Stimulated activated CD4-positive, alpha-beta T cell treated with anti-CD3 and anti-CD28 coated beads, Interleukin-2, amount 100 ng/mL, for 24 hours (primary cell): ENCODE results near the gene EIF4G1.
A peak's percentile ranks its signal among the peaks of the same experiment; 100 is the strongest.

Experiments used
- DNase-seq, 2 donors: peaks; one replicate each; pipeline ENCODE4 v3.0.0-alpha.2; 2020

EIF4G1 gene

DNA sequence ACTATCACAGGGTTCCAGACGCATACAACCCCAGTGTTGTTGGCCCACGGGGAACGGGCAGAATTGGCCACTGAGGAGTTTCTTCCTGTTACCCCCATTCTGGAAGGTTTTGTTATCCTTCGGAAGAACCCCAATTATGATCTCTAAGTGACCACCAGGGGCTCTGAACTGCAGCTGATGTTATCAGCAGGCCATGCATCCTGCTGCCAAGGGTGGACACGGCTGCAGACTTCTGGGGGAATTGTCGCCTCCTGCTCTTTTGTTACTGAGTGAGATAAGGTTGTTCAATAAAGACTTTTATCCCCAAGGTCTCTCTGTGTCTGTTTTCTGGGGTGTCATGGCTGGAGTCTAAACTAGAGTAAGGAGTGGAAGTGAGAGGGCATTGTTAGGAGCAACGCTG is 5.7 kb upstream of the EIF4G1 start:
- no peak for DNase-seq

DNA sequence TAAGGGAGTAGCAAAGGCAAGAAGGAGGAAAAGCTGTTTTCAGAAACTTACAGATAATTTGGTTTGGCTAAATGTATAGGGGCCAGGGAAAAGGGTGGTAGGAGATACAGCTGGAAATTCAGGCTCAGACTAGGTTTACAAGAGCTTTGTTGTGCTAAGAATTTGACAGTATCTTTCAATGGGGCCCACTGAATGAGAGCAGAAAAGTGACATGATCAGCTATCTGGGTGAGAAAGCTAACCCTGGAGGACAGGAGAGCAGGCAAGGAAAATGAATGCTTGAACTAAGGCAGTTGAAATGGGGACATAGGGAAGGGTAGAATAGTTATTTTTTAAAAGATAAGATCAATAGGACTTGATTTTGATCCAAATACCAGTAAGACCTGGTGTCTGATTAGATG is 2.8 kb upstream of the EIF4G1 start:
- DNase-seq = no peak

DNA sequence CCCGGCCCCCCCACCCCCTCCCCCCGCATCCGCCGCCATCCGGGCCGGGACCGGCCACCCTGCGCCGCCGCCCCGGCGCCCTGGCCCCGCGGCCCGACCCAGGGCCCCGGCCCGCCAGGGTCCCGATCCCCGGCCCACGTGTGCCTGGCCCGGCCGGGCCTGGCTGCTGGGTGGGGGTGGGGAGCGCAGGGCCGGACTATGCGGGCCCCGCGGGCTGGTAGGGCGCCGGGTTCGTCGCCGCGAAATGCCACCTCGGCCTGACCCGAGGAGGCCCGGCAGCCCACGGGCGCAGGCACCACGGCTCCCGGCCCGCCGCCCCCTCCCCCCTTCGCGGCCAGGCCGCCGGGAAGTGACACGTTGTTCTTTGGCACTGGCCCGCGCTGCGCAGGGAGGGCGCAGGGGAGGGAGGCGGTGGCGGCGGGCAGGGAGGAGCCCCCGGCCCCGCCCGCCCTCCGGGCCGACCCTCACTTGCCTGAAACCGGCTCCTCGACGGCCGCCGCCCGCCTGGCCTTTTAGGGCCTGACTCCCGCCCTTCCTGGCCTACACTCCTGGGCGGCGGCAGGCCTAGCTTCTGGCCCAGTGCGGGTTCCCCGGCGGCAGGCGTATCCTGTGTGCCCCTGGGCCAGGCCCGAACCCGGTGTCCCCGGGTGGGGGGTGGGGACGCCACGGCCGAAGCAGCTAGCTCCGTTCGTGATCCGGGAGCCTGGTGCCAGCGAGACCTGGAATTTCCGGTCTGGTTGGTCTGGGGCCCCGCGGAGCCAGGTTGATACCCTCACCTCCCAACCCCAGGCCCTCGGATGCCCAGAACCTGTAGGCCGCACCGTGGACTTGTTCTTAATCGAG is 515 bp downstream of the EIF4G1 start:
- peak; percentile 62 to 66 for DNase-seq

DNA sequence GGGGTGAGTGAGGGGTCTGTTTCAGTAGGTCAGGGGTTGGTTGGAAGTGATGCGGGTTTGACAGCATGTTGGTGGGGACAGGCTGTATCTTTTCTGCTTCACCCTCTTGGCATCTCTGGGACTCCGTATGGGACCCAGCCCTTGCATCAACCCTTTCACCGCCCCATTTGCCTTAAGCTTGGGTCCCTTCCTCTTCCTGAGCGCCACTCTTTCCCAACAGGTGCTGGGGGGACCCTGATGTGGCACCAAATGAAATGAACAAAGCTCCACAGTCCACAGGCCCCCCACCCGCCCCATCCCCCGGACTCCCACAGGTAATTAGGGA is 1.1 kb downstream of the EIF4G1 start:
- DNase-seq = no peak

DNA sequence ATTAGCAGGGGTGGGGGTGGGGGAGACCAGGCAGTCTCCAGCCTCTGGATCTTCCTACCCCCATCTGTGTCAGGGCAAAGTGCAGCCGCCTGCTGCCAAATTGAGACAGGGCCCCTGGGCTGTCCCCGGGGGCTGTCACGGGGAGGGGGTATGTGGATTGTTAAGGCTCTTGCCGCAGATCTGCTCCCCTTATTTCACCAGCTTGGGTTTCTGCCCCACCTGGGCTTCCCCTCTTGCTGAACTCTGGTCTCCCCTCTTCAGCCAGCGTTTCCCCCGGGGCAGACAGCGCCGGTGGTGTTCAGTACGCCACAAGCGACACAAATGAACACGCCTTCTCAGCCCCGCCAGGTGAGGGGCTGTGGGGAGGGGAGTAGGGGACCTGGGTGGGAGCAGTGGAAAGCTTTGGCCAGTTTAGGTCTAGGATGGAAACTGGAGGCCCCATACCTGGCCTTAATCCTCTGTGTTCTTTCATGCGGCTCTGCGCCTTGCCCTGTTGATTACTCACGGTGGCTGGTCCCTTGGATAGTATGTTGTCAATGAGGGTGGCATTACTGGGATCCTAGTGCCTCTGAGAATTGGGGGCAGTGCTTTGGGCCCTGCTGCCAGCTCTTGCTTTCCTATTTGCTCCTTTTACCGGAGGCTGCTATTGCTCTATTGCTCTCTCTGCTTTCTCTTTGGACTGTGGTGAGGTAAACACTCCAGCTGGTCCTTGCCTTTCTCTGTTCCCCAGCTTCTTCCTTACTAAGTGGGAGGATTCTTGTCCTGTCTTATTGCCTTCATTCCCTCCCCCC is 1.7 kb downstream of the EIF4G1 start:
- DNase-seq = no peak

DNA sequence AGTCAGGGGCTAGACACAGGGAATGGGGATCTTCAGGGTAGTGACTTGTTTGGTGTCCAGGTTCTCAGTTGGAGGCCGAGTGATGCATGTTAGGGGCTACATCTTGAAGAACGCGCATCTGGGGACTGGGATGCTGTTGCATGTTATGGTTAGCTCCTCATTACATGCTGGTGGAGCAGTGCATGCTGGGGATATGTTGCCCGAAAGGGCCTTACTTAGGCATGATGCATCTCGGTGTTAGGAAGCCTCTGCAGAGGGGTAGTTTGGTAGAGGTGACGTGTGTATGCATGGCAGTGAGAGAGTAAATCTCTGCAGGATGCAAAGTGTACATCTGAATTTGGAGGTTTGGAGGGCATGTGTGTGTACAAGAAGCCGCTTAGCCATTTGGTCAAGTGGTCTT is 2.4 kb downstream of the EIF4G1 start:
- DNase-seq = no peak

DNA sequence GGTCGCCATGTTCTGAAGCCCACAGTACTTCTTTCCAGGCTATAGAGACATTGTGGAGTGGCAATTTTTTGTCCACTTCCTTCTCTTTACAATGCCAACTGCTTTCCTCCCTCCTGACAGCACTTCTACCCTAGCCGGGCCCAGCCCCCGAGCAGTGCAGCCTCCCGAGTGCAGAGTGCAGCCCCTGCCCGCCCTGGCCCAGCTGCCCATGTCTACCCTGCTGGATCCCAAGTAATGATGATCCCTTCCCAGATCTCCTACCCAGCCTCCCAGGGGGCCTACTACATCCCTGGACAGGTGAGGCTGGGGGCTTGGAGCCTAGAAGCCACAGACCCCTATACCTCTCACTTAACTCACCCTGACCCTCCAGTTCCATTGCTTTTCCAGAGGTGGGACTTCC is 2.8 kb downstream of the EIF4G1 start:
- DNase-seq = no peak

DNA sequence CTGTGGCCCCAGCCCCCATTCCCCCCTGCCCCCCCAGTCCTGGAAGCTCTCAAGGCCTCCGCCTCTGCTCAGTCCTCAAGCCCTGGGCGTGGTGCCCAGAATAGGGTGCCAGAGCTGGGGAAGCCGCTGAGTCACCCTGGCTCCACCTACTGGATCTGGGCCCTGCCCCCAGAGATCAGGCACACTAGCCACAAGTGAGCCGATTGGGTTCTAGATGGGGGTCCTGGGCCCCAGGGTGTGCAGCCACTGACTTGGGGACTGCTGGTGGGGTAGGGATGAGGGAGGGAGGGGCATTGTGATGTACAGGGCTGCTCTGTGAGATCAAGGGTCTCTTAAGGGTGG is 5.7 kb downstream of the EIF4G1 start:
- peak; percentile 57 to 64 for DNase-seq

DNA sequence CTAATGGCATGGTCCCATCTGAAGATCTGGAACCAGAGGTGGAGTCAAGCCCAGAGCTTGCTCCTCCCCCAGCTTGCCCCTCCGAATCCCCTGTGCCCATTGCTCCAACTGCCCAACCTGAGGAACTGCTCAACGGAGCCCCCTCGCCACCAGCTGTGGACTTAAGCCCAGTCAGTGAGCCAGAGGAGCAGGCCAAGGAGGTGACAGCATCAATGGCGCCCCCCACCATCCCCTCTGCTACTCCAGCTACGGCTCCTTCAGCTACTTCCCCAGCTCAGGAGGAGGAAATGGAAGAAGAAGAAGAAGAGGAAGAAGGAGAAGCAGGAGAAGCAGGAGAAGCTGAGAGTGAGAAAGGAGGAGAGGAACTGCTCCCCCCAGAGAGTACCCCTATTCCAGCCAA is 7.3 kb downstream of the EIF4G1 start:
- no peak for DNase-seq

DNA sequence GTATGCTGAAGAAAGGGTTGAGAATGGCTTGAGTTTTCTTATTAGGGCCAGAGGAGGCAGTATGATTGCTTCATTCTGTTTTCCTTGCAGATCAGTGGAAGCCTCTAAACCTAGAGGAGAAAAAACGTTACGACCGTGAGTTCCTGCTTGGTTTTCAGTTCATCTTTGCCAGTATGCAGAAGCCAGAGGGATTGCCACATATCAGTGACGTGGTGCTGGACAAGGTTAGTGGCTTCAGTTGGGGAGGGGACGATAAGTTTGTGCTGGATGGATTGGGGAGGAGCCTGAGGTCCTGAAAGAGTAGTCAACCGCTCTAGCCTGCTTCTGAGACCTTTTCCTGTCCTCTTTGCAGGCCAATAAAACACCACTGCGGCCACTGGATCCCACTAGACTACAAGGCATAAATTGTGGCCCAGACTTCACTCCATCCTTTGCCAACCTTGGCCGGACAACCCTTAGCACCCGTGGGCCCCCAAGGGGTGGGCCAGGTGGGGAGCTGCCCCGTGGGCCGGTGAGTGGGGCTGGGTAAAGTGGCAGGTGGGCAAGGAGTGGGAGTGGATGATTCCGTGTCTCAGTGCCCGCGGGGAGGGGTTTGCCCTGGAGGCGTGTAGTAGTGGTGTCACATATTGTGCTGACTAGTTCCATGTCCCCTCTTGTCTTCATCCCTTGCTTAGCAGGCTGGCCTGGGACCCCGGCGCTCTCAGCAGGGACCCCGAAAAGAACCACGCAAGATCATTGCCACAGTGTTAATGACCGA is 8.5 kb downstream of the EIF4G1 start:
- DNase-seq = no peak

DNA sequence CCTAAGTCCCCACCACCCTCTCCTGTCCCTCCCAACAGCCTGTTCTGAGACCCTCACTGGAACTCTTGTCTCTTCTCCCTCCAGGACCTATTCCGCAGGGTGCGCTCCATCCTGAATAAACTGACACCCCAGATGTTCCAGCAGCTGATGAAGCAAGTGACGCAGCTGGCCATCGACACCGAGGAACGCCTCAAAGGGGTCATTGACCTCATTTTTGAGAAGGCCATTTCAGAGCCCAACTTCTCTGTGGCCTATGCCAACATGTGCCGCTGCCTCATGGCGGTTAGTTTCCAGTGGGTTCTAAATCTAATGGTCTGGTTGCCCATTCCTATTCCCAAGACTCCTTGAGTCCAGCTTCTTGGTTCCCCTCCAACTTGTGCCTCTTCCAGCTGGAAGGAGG is 9.3 kb downstream of the EIF4G1 start:
- DNase-seq = no peak

DNA sequence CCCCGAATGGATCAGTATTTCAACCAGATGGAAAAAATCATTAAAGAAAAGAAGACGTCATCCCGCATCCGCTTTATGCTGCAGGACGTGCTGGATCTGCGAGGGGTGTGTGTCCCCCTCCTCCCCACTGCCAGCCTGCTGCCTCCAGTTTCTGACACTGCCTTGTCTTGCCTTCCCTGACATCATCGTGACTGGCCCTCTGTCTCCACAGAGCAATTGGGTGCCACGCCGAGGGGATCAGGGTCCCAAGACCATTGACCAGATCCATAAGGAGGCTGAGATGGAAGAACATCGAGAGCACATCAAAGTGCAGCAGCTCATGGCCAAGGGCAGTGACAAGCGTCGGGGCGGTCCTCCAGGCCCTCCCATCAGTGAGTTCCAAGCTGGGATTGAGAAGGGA is 10.9 kb downstream of the EIF4G1 start:
- no peak for DNase-seq

DNA sequence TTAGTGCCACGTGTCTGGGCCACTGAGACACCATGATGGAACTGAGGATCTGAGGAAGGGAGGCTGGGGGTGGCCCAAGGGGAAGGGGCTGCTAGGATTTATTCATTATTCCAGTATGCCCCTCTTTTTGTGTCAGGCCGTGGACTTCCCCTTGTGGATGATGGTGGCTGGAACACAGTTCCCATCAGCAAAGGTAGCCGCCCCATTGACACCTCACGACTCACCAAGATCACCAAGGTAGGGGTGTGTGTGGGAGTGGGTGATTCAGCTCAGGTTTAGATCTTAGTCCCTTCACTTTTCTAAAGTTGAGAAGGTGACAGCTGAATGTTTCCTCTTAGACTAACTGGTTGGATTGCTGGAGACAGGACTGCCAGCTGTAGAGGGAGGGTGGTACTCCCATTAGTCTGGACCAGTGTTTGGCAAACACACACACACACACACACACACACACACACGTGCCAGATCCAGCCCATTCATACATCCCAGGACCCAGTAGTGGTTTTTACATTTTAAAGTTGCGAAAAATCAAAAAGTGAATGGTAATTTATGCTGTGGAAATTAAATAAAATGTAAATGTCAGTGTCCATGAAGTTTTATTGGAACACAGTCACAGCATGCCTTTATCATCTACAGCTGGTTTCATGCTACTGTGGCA is 11.4 kb downstream of the EIF4G1 start:
- DNase-seq = peak; percentile 36 to 55

DNA sequence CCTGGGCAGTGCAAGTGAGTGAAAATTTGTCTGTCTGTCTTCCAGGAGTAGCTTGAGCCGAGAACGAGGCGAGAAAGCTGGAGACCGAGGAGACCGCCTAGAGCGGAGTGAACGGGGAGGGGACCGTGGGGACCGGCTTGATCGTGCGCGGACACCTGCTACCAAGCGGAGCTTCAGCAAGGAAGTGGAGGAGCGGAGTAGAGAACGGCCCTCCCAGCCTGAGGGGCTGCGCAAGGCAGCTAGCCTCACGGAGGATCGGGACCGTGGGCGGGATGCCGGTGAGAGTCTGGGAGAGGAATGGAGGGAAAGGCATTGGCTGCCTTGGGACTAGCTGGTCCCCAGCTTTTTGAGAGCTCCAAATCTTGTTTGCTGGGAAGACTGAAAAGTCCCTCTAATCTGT is 12.8 kb downstream of the EIF4G1 start:
- no peak for DNase-seq

DNA sequence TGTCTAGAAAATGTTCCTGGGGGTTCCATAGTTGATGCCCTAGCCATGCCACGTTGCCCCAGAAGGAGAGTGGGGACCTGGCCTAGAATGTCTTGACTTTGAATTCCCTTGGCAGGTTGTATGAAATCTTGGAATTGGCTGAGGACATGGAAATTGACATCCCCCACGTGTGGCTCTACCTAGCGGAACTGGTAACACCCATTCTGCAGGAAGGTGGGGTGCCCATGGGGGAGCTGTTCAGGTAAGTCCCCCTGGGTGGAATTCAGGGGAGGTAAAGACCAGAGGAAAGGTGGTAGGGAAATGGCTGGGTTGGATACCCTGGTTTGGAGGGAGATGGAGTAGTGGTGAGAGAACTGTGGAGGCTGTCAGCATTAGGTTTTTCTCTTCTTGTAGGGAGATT is 14.1 kb downstream of the EIF4G1 start:
- no peak for DNase-seq

DNA sequence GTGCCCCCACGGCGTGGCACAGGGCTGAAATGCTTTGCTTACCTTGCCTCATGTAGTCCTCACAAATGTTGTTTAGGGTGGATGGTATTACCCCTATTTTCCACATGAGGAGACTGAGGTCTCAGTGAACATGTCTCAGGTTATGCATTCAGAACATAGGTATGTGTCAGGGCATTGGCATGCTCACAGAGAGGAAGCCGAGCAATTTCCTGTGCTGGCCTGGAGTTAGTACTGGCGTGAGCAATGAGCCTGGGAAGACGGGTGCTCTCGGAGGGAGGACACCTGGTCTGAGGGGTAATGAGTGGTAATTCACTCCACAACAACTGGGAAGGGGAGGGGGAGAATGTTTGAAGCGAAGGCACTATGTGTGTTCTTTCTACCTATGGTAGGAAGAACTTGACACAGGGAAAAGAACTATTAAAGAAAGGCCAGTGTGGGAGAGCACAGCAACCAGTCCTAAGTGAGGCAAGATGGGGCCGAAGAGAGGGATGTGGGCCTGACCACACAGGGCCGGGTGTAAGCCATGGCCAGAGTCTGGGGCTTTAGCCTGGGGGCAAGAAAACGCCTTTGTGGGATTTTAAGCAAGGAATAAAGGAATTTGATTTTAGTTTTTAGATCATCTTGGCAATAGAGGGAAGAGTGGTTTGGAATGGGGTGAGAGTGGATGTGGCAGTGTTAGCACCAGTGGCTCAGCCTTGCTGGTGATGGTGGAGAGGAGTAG is 18.1 kb downstream of the EIF4G1 start:
- no peak for DNase-seq

DNA sequence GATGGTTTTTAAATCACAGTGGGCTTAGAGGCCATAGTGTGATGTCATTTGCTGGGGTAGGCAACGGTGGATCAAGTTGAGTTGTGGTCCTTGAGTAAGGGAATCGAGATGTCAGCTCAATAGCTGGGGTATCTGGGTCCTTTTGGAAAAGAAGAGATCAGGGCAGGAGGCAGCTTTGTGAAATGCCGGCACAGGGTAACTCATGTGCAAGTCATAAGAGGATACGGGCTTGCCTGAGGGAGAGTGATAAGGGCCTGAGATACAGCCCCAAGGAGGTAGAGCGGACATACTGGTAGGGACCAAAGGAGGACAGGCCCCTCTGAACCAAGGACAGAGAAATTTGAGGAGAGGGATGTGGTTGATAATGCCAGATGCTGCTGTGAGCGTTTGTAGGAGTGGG is 18.8 kb downstream of the EIF4G1 start:
- no peak for DNase-seq

DNA sequence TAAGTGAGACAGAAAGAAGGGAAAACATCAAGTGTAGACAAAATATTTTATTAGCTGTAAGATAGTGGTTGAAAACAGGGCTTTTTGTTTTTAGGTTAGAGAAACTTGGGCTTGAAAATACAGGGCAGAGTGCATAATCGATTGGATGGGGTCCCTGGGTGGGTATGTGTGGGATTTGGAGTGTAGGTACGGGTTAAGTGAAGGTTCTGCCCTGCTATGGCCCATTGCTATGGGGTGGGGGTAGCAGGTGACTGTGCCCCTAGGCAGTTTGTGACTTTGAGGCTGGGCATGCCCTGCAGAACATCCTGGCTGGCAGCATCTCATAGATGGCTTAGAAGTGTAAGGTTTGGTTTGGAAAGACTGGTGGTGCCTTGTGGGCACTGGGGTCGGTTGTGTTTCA is 19.3 kb downstream of the EIF4G1 start:
- no peak for DNase-seq

DNA sequence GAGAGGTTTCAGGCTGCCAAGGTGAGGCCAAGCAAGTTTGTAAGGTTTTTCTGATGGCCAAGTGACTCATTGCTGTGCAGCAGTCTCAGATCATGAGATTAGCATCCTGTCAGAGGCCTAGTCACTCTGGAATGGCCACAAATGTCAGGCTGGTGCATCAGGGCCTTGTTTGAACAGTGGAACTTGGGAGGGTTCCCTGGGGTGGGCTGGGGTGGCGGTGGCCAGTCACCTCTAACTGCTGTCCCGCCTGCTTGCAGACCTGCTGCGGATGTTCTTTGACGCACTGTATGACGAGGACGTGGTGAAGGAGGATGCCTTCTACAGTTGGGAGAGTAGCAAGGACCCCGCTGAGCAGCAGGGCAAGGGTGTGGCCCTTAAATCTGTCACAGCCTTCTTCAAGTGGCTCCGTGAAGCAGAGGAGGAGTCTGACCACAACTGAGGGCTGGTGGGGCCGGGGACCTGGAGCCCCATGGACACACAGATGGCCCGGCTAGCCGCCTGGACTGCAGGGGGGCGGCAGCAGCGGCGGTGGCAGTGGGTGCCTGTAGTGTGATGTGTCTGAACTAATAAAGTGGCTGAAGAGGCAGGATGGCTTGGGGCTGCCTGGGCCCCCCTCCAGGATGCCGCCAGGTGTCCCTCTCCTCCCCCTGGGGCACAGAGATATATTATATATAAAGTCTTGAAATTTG is 20.2 kb downstream of the EIF4G1 start:
- peak; percentile 39 to 53 for DNase-seq

DNA sequence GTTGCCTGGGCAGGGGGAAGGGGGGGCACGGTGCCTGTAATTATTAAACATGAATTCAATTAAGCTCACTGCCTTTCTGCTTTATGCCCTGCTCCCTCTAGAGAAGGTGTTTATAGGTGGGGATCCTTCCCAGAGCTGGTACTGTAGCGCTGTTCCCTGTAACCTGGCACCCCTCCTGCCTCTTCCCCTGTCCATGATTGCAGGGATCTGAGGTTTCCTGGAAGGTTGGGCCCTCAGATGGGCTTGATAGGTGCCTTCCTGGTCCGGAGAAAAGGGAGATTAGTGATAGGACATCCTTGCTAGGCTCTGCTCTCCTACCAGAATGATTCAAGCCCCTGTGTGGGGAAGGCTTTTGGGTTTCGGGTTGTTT is 20.9 kb downstream of the EIF4G1 start:
- DNase-seq = no peak

DNA sequence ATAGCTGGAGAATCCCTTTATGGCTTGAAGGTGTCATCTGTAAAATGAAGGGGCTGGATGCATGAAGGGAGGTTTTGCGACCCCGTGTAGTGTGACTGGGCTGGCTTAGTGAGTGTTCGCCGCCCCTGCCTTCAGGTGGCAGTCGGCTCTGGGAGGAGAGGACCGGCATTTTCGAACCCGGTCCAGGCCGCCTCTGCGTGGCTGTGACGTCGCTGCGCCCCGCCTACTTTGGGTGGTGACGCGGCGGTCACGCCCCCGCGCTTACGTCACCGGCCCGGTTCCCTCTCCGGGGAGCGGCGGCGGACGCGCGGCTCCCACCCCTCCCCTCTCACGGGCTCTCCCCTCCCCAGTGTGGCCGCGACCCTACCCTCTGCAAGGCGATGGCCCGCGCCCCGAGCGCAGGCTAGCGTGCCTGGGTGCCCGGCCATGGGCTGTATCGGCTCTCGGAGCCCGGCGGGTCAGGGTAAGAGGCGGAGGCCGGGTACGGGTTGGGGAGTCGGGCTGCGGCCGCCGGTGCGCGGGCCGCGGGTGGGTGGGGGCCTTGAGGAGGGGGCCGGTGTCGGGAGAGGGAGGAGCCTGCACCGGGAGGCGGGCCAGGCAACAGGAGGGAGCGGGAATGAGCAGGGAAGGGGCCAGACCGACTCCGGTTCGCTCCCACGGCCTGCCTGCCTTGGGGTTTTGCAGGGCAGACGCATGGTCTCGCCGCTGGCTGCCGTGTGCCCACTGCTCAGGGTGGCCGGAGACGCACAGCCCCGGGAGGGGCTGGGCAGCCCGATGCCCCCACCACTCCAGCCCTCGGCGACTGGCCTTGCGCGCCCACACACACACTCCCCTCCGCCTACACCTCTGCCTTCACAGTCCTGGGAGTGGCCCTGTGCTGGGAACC is 21.5 kb downstream of the EIF4G1 start:
- DNase-seq = peak; percentile 89 to 93
